GM12878 (cell line): ENCODE measurements around the gene GIT1.

Experiments
- BCL11A ChIP-seq: IDR thresholded peaks from 2 replicates; pipeline ENCODE4 v1.6.1; 2011; ENCODE audit warnings: low read depth, low read length
- CEBPB ChIP-seq, 2 experiments: fragments of 150-350 bp in 1 of 2; IDR thresholded peaks; 2 replicates each; pipeline ENCODE4 v1.6.1; 2012 to 2014; ENCODE audit warnings: low read depth in 2 of 2, low read length in 2 of 2, borderline replicate concordance in 1 of 2, inconsistent platforms in 1 of 2
- ESRRA ChIP-seq: IDR thresholded peaks from 2 replicates; pipeline ENCODE4 v1.6.1; 2012; ENCODE audit warnings: mild to moderate bottlenecking, low read length, improper control_type of control experiment
- ETV6 ChIP-seq, 2 experiments: fragments of 450-650 bp in 1 of 2; IDR thresholded peaks in 1 of 2; conservative IDR thresholded peaks in 1 of 2; 2 replicates each; pipeline ENCODE4 v1.6.1; 2014; ENCODE audit warnings: antibody characterized with exemption in 1 of 2, borderline replicate concordance in 1 of 2, low read depth in 1 of 2, mild to moderate bottlenecking in 1 of 2, moderate library complexity in 1 of 2
- MYC ChIP-seq: IDR thresholded peaks from 2 replicates; pipeline ENCODE4 v1.6.1; 2011; ENCODE audit warnings: mild to moderate bottlenecking, low read length, moderate library complexity, inconsistent platforms; ENCODE audit not compliant: insufficient read depth, insufficient replicate concordance, insufficient read length, severe bottlenecking
- PAX8 ChIP-seq: fragments of 450-650 bp; IDR thresholded peaks from 2 replicates; pipeline ENCODE4 v1.6.1; 2017; ENCODE audit warnings: mild to moderate bottlenecking, moderate library complexity
- RAD21 ChIP-seq: IDR thresholded peaks from 2 replicates; pipeline ENCODE4 v1.6.1; 2011; ENCODE audit warnings: mild to moderate bottlenecking, low read depth, low read length, moderate library complexity; ENCODE audit not compliant: insufficient read depth
- RFX5 ChIP-seq: IDR thresholded peaks from 2 replicates; pipeline ENCODE4 v1.6.1; 2011; ENCODE audit warnings: low read depth, low read length, improper control_type of control experiment
- SIN3A ChIP-seq: IDR thresholded peaks from 2 replicates; pipeline ENCODE4 v1.6.1; 2012; ENCODE audit warnings: low read depth, low read length, improper control_type of control experiment
- SUPT20H ChIP-seq: IDR thresholded peaks from 2 replicates; pipeline ENCODE4 v1.6.1; 2011; ENCODE audit warnings: low read depth, mild to moderate bottlenecking, low read length, moderate library complexity, borderline replicate concordance; ENCODE audit not compliant: control insufficient read depth
- TCF7 ChIP-seq: IDR thresholded peaks from 2 replicates; pipeline ENCODE4 v1.6.1; 2014; ENCODE audit warnings: antibody characterized with exemption, borderline replicate concordance
- TF ChIP-seq, protein P1 (sequence below), 3 experiments: IDR thresholded peaks in 2 of 3; conservative IDR thresholded peaks in 1 of 3; 2 replicates each; pipeline ENCODE4 v1.5.1; 2011; ENCODE audit warnings: low read depth in 3 of 3, low read length in 3 of 3, mild to moderate bottlenecking in 3 of 3, control low read depth in 2 of 3, moderate library complexity in 2 of 3, inconsistent platforms in 1 of 3, mixed read lengths in 1 of 3; ENCODE audit not compliant: control insufficient read depth in 2 of 3, insufficient read depth in 1 of 3; ENCODE audit errors: extremely low read depth in 1 of 3

- TF ChIP-seq CEBPB (IDR thresholded peaks at IDR 0.05; ENCODE audit: borderline replicate concordance in 1 of 2, low read depth in 2 of 2, low read length in 2 of 2) (no peak), ETV6 (conservative IDR thresholded peaks at IDR 0.05 in 1 of 2, IDR thresholded peaks at IDR 0.05 in 1 of 2; ENCODE audit: borderline replicate concordance in 1 of 2, low read depth in 1 of 2) (no peak), SIN3A (no peak), RAD21 (no peak), SUPT20H (no peak), MYC (no peak), PAX8 (no peak), RFX5 (no peak), TCF7 (no peak), ESRRA (no peak), BCL11A (no peak)
- TF ChIP-seq, protein P1, sequence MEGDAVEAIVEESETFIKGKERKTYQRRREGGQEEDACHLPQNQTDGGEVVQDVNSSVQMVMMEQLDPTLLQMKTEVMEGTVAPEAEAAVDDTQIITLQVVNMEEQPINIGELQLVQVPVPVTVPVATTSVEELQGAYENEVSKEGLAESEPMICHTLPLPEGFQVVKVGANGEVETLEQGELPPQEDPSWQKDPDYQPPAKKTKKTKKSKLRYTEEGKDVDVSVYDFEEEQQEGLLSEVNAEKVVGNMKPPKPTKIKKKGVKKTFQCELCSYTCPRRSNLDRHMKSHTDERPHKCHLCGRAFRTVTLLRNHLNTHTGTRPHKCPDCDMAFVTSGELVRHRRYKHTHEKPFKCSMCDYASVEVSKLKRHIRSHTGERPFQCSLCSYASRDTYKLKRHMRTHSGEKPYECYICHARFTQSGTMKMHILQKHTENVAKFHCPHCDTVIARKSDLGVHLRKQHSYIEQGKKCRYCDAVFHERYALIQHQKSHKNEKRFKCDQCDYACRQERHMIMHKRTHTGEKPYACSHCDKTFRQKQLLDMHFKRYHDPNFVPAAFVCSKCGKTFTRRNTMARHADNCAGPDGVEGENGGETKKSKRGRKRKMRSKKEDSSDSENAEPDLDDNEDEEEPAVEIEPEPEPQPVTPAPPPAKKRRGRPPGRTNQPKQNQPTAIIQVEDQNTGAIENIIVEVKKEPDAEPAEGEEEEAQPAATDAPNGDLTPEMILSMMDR (IDR thresholded peaks at IDR 0.05 in 2 of 3, conservative IDR thresholded peaks at IDR 0.05 in 1 of 3; ENCODE audit: control insufficient read depth in 2 of 3, extremely low read depth in 1 of 3, insufficient read depth in 1 of 3, low read depth in 3 of 3, low read length in 3 of 3), result no peak
These were observed 22.6 kb upstream of the GIT1 start for GRCh38 chr17:29612094-29612403.
